A549 (cell line): ENCODE measurements around the gene AXL. TPM values are rescaled to one million over a fixed set of nuclear protein-coding genes. Genes with fewer than 3 reads are reported as not detected.

ENCODE experiments used
- ATAC-seq, 2 experiments: fragments of 200-7000 bp in 1 of 2; fragments of >200 bp in 1 of 2; cut with Nextera tagmentation in 1 of 2; cut with Tn5 transposase in 1 of 2; 3 replicates each; pipeline versions ENCODE4 v1.8.0 to v1.9.1; 2018 to 2020; ENCODE audit warnings: mild to moderate bottlenecking in 1 of 2, moderate library complexity in 1 of 2
- CTCF ChIA-PET: fragments of 300-600 bp; sonication (Branson Sonifier 250); formaldehyde crosslinking; extraction: SDS; loops from one replicate; lab custom pipeline; 2021; ENCODE audit warnings: antibody characterized with exemption, inconsistent platforms; lab: Yijun Ruan, JAX
- POLR2A ChIA-PET: fragments of 350-600 bp; formaldehyde crosslinking; extraction: SDS; loops from one replicate; lab custom pipeline; 2021; ENCODE audit warnings: antibody characterized with exemption, inconsistent platforms; lab: Yijun Ruan, JAX
- DNase-seq, 2 experiments: peaks; one replicate each; pipeline versions ENCODE4 v3.0.0 to v3.0.0-alpha.2; 2011 to 2016; ENCODE audit warnings: low read depth in 1 of 2, low spot score in 1 of 2
- FAIRE-seq: peaks from 2 replicates; lab custom pipeline; 2011; peaks lifted over from hg19 to GRCh38; lab: Jason Lieb, UNC
- H3K27ac ChIP-seq, 2 experiments: fragments of >200 bp; sonication (Bioruptor Twin); formaldehyde crosslinking; 3 replicates each; pipeline ENCODE4 v1.5.1; 2016 to 2017
- H3K4me1 ChIP-seq: fragments of >200 bp; sonication (Bioruptor Twin); formaldehyde crosslinking; 3 replicates; pipeline ENCODE4 v1.6.1; 2016
- H3K4me2 ChIP-seq: fragments of >200 bp; sonication (Bioruptor Twin); formaldehyde crosslinking; 3 replicates; pipeline ENCODE4 v1.6.1; 2016
- H3K4me3 ChIP-seq: fragments of >200 bp; sonication (Bioruptor Twin); formaldehyde crosslinking; 3 replicates; pipeline ENCODE4 v1.5.1; 2016
- H3K9me3 ChIP-seq: fragments of >200 bp; sonication (Bioruptor Twin); formaldehyde crosslinking; 3 replicates; pipeline ENCODE4 v1.6.1; 2016
- ATOH8 ChIP-seq: fragments of 250-450 bp; sonication (Bioruptor Pico); IDR thresholded peaks from 2 replicates; pipeline ENCODE4 v1.5.0; 2020; ENCODE audit warnings: low read depth, mild to moderate bottlenecking, moderate library complexity
- BCL3 ChIP-seq: fragments of >200 bp; sonication (Bioruptor Twin); formaldehyde crosslinking; IDR thresholded peaks from 3 replicates; pipeline ENCODE4 v1.6.1; 2016
- BHLHE40 ChIP-seq: IDR thresholded peaks from 2 replicates; pipeline ENCODE4 v1.6.1; 2012; ENCODE audit warnings: low read depth, low read length, inconsistent platforms
- CBX2 ChIP-seq: fragments of 200-600 bp; sonication (generic); IDR thresholded peaks from 2 replicates; pipeline ENCODE4 v1.6.1; 2016; ENCODE audit warnings: low read depth, mild to moderate bottlenecking, borderline replicate concordance
- CHD2 ChIP-seq: fragments of 150-350 bp; IDR thresholded peaks from 2 replicates; pipeline ENCODE4 v1.6.1; 2014; ENCODE audit warnings: low read length; ENCODE audit not compliant: partially characterized antibody
- CHD4 ChIP-seq: fragments of 200-600 bp; sonication (generic); IDR thresholded peaks from 2 replicates; pipeline ENCODE4 v1.6.1; 2016; ENCODE audit warnings: antibody characterized with exemption, mild to moderate bottlenecking, borderline replicate concordance
- E2F6 ChIP-seq: IDR thresholded peaks from 2 replicates; pipeline ENCODE4 v1.6.1; 2012; ENCODE audit warnings: low read depth, borderline replicate concordance
- EHF ChIP-seq: fragments of 250-450 bp; sonication (Bioruptor Pico); IDR thresholded peaks from 2 replicates; pipeline ENCODE4 v1.5.0; 2020; ENCODE audit warnings: mild to moderate bottlenecking
- EHMT2 ChIP-seq: fragments of 200-600 bp; sonication (generic); IDR thresholded peaks from 2 replicates; pipeline ENCODE4 v1.6.1; 2016; ENCODE audit warnings: antibody characterized with exemption, low read depth, mild to moderate bottlenecking, moderate library complexity
- ESRRA ChIP-seq: fragments of 150-350 bp; IDR thresholded peaks from 2 replicates; pipeline ENCODE4 v1.6.1; 2014; ENCODE audit warnings: mild to moderate bottlenecking, low read length, borderline replicate concordance
- FOSB ChIP-seq: fragments of 250-450 bp; sonication (Bioruptor Pico); IDR thresholded peaks from 2 replicates; pipeline ENCODE4 v1.5.0; 2020; ENCODE audit warnings: mild to moderate bottlenecking, moderate library complexity
- GATA3 ChIP-seq: IDR thresholded peaks from 2 replicates; pipeline ENCODE4 v1.6.1; 2012; ENCODE audit warnings: borderline replicate concordance
- HDAC2 ChIP-seq: fragments of 200-600 bp; sonication (generic); IDR thresholded peaks from 2 replicates; pipeline ENCODE4 v1.6.1; 2016
- HOXA7 ChIP-seq: fragments of 250-450 bp; sonication (Bioruptor Pico); IDR thresholded peaks from 2 replicates; pipeline ENCODE4 v1.5.0; 2020; ENCODE audit warnings: mild to moderate bottlenecking, moderate library complexity
- HOXB13 ChIP-seq: fragments of 250-450 bp; sonication (Bioruptor Pico); IDR thresholded peaks from 2 replicates; pipeline ENCODE4 v1.5.0; 2020; ENCODE audit warnings: low read depth, mild to moderate bottlenecking, moderate library complexity
- HOXB5 ChIP-seq: fragments of 250-450 bp; sonication (Bioruptor Pico); IDR thresholded peaks from 2 replicates; pipeline ENCODE4 v1.5.0; 2020; ENCODE audit warnings: mild to moderate bottlenecking, moderate library complexity
- JUN ChIP-seq, 2 experiments: fragments of >200 bp; sonication (Bioruptor Twin); formaldehyde crosslinking; IDR thresholded peaks; 2 replicates in 1 of 2; 3 replicates in 1 of 2; pipeline ENCODE4 v1.6.1; 2016 to 2017
- KDM1A ChIP-seq: fragments of 200-600 bp; sonication (generic); IDR thresholded peaks from 2 replicates; pipeline ENCODE4 v1.6.1; 2016; ENCODE audit warnings: low read depth, mild to moderate bottlenecking
- MAFK ChIP-seq: fragments of 450-650 bp; IDR thresholded peaks from 2 replicates; pipeline ENCODE4 v1.6.1; 2014; ENCODE audit not compliant: partially characterized antibody
- MAX ChIP-seq: IDR thresholded peaks from 2 replicates; pipeline ENCODE4 v1.6.1; 2012
- MAZ ChIP-seq: fragments of 150-350 bp; IDR thresholded peaks from 2 replicates; pipeline ENCODE4 v1.6.1; 2014; ENCODE audit warnings: antibody characterized with exemption, low read depth, low read length, borderline replicate concordance
- MYC ChIP-seq: IDR thresholded peaks from 2 replicates; pipeline ENCODE4 v1.6.1; 2012; ENCODE audit warnings: mild to moderate bottlenecking, inconsistent platforms, low read length, improper control_type of control experiment, borderline replicate concordance
- NFE2L2 ChIP-seq: fragments of 150-350 bp; conservative IDR thresholded peaks from 2 replicates; pipeline ENCODE4 v1.6.1; 2014; ENCODE audit warnings: low read length
- NPAS2 ChIP-seq: fragments of 250-450 bp; sonication (Bioruptor Pico); IDR thresholded peaks from 2 replicates; pipeline ENCODE4 v1.8.0; 2022; ENCODE audit warnings: mild to moderate bottlenecking, moderate library complexity, borderline replicate concordance
- NR3C1 ChIP-seq: fragments of >200 bp; sonication (Bioruptor Twin); formaldehyde crosslinking; IDR thresholded peaks from 3 replicates; pipeline ENCODE4 v1.6.1; 2017
- PHF8 ChIP-seq: fragments of 200-600 bp; sonication (generic); IDR thresholded peaks from 2 replicates; pipeline ENCODE4 v1.6.1; 2016; ENCODE audit warnings: low read depth, mild to moderate bottlenecking, antibody characterized with exemption, moderate library complexity, borderline replicate concordance
- POLR2A ChIP-seq: IDR thresholded peaks from 2 replicates; pipeline ENCODE4 v1.6.1; 2012; ENCODE audit warnings: mild to moderate bottlenecking, low read length
- POLR2AphosphoS2 ChIP-seq: conservative IDR thresholded peaks from 2 replicates; pipeline ENCODE4 v1.6.1; 2012; ENCODE audit warnings: low read length, improper control_type of control experiment, inconsistent platforms
- RAD21 ChIP-seq, 2 experiments: fragments of >200 bp in 1 of 2; sonication (Bioruptor Twin) in 1 of 2; formaldehyde crosslinking in 1 of 2; IDR thresholded peaks in 1 of 2; conservative IDR thresholded peaks in 1 of 2; 2 replicates in 1 of 2; 3 replicates in 1 of 2; pipeline ENCODE4 v1.6.1; 2012 to 2018; ENCODE audit warnings: inconsistent platforms in 1 of 2
- RARB ChIP-seq: fragments of 250-450 bp; sonication (Bioruptor Pico); IDR thresholded peaks from 2 replicates; pipeline ENCODE4 v1.8.0; 2021; ENCODE audit warnings: mild to moderate bottlenecking, moderate library complexity
- SMC3 ChIP-seq: fragments of >200 bp; sonication (Bioruptor Twin); formaldehyde crosslinking; IDR thresholded peaks from 3 replicates; pipeline ENCODE4 v1.6.1; 2018; ENCODE audit warnings: inconsistent platforms
- SREBF2 ChIP-seq: fragments of 450-650 bp; IDR thresholded peaks from 2 replicates; pipeline ENCODE4 v1.6.1; 2014; ENCODE audit warnings: mild to moderate bottlenecking, moderate library complexity
- TFCP2L1 ChIP-seq: fragments of 250-450 bp; sonication (Bioruptor Pico); IDR thresholded peaks from 2 replicates; pipeline ENCODE4 v1.5.0; 2021; ENCODE audit warnings: mild to moderate bottlenecking
- TP53 ChIP-seq: fragments of 250-450 bp; sonication (Bioruptor Pico); IDR thresholded peaks from 2 replicates; pipeline ENCODE4 v1.5.0; 2021; ENCODE audit warnings: mild to moderate bottlenecking, moderate library complexity
- ZC3H11A ChIP-seq: fragments of 450-650 bp; IDR thresholded peaks from 2 replicates; pipeline ENCODE4 v1.6.1; 2014; ENCODE audit warnings: antibody characterized with exemption, mild to moderate bottlenecking
- ZFP36 ChIP-seq: fragments of 450-650 bp; IDR thresholded peaks from 2 replicates; pipeline ENCODE4 v1.6.1; 2014; ENCODE audit warnings: borderline replicate concordance; ENCODE audit not compliant: partially characterized antibody
- ZNF302 ChIP-seq: fragments of 250-450 bp; sonication (Bioruptor Pico); IDR thresholded peaks from 2 replicates; pipeline ENCODE4 v1.9.0; 2021; ENCODE audit warnings: inconsistent platforms, mild to moderate bottlenecking, moderate library complexity
- WGBS: methylation state at CpG from one replicate; pipeline ENCODE4 v1.1.6; 2017; ENCODE audit errors: missing lambda C conversion rate; 5-methylcytosine and 5-hydroxymethylcytosine counted together
- polyA plus RNA-seq, 4 experiments: library from polyadenylated mRNA; depleted of rRNA in 3 of 4; stranded (reverse); fragments of >200 nt; fragmentation: RNase III in 1 of 4; extraction: RNeasy Plus Mini Kit Qiagen cat#74134 plus additional on column Dnase treatment in 1 of 4; gene quantifications; 2 replicates in 3 of 4; 3 replicates in 1 of 4; pipeline ENCODE4 v1.2.3, GENCODE V29; 2011 to 2017

The AXL gene
- polyA plus RNA-seq, 2 of the 4 experiments (the other 2 are of a cell fraction) = 45.4 to 60.1 TPM

GRCh38 chr19:41263850-41264580 is 45.0 kb downstream of the AXL start, which contains the start of gene HNRNPUL1:
Gene HNRNPUL1 (plus strand): TSS chr19:41264372. CDS start chr19:41264504, 132 bp downstream.
- peak; percentile 100 for DNase-seq
- no peaks in the 10 kb centered on the region for H3K9me3 ChIP-seq
- under 1% methylated on average over 43 of the region's 55 CpGs for WGBS
- peak within 1 kb of the TSS; percentile 95 for H3K4me2 ChIP-seq
- peaks cover 26% of the 10 kb centered on the region for H3K4me1 ChIP-seq
- ChIA-PET POLR2A (interaction anchor here (0.5 to 4.5 kb wide), 40 partner anchors 9 to 843 kb away, joined by 3 to 121 read pairs (median 5); partner anchors contain the start of genes ACTMAP, AXL, B9D2 and CCDC97), CTCF (interaction anchor here (0.5 to 27.6 kb wide), 32 partner anchors 11 to 602 kb away, joined by 3 to 1023 read pairs (median 4); partner anchors contain the start of genes AXL and CYP2S1)
- peak; percentile 71 to 80 for ATAC-seq
- peak within 1 kb of the TSS; percentile 88 for H3K4me3 ChIP-seq
- peak within 1 kb of the TSS; percentile 96 to 99 for H3K27ac ChIP-seq
- peak; percentile 100 for FAIRE-seq
- peak; percentile 100 for TF ChIP-seq MAX
- peak; percentile 88; the same call in 1 of the 2 replicates for TF ChIP-seq POLR2AphosphoS2
- TF ChIP-seq HOXB13 (CRISPR knock-in tag) = peak; percentile 56; the same call in 1 of the 2 replicates
- peak; percentile 72 for TF ChIP-seq GATA3
- TF ChIP-seq ZC3H11A = no peak
- peak; percentile 98 for TF ChIP-seq E2F6
- no peak for TF ChIP-seq CBX2
- TF ChIP-seq HDAC2 = peak; percentile 2; the same call in 1 of the 2 replicates
- TF ChIP-seq RARB (CRISPR knock-in tag) = peak; percentile 71; the same call in 1 of the 2 replicates
- peak; percentile 55; the same call in 1 of the 2 replicates for TF ChIP-seq EHF (CRISPR knock-in tag)
- no peak for TF ChIP-seq ZNF302 (CRISPR knock-in tag)
- TF ChIP-seq ESRRA = peak; percentile 24; the same call in 1 of the 2 replicates
- TF ChIP-seq BCL3 = peak; percentile 87; the same call in 1 of the 3 replicates
- peak; percentile 47 for TF ChIP-seq SREBF2
- TF ChIP-seq ZFP36 = no peak
- no peak for TF ChIP-seq CHD4
- peak; percentile 80 for TF ChIP-seq ATOH8 (CRISPR knock-in tag)
- TF ChIP-seq TP53 = peak; percentile 97
- TF ChIP-seq TFCP2L1 (CRISPR knock-in tag) = peak; percentile 94
- TF ChIP-seq MYC = peak; percentile 98
- peak; percentile 29 for TF ChIP-seq POLR2A
- no peak for TF ChIP-seq RAD21 (conservative IDR thresholded peaks at IDR 0.05 in 1 of 2, IDR thresholded peaks at IDR 0.05 in 1 of 2)
- no peak for TF ChIP-seq KDM1A
- TF ChIP-seq NR3C1 = no peak
- TF ChIP-seq PHF8 = no peak
- no peak for TF ChIP-seq HOXA7 (CRISPR knock-in tag)
- TF ChIP-seq NPAS2 = no peak
- peak; percentile 28 for TF ChIP-seq MAFK
- TF ChIP-seq FOSB (CRISPR knock-in tag) = no peak
- no peak for TF ChIP-seq EHMT2
- peak; percentile 91 for TF ChIP-seq HOXB5 (CRISPR knock-in tag)
- TF ChIP-seq NFE2L2 = 0 out of 2 replicates have a peak, but pooled peaks have one; percentile 8
- peak; percentile 63 for TF ChIP-seq BHLHE40
- TF ChIP-seq JUN (IDR thresholded peaks at IDR 0.05) = peak; percentile 84 to 98
- peak; percentile 34; the same call in 1 of the 3 replicates for TF ChIP-seq SMC3
- peak; percentile 95; the same call in 1 of the 2 replicates for TF ChIP-seq MAZ
- peak; percentile 46 for TF ChIP-seq CHD2
